ENCODE measurements around the gene NAA15. TPM values are rescaled to one million over a fixed set of nuclear protein-coding genes. Genes with fewer than 3 reads are reported as not detected.

NAA15 gene
- total and polyA plus RNA-seq, 2 donors (not counting 3 experiments of a cell fraction or from before 2014, with no cell fraction given) = 4.5 to 67.9 TPM

DNA sequence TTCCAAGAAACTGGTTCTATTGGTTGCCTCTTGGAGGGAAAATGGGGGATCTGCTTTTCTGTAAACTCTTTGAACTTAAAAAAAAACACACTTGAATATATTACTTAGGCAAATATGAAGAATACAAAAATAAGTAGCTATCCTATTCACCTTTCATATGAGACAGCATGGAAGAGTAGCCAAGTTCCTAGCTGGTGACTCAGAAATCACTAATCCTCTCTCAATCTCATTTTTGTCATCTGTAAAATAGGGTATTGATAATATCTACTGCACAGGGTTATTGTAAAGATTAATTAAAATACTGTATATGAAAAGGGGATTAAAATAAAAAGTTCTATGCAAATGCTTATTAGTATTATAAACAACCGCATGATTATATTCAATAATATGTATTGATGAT, 34.0 kb upstream of the NAA15 start:
- no peak overlapping the region for H3K27ac ChIP-seq (ENCODE audit: insufficient read depth, low read depth, low read length)
- CTCF ChIA-PET = interaction anchor here (1.0 to 2.3 kb wide), 4 partner anchors 9 to 39 kb away, joined by 3 to 23 read pairs (median 5); no protein-coding TSS in a partner anchor
- H3K4me1 ChIP-seq (ENCODE audit: control insufficient read depth, extremely low read depth, insufficient read depth, low read length) = peaks cover 14% of the 10 kb centered on the region
- no peaks in the 10 kb centered on the region for H3K9me1 ChIP-seq (replicated peaks; ENCODE audit: control insufficient read depth, extremely low read depth, insufficient read depth, low read length)
- intact Hi-C loops (cut with micrococcal nuclease) = no loop called here
- H3K4me3 ChIP-seq (replicated peaks in 1 of 3; ENCODE audit: insufficient read depth in 1 of 3, low read depth in 1 of 3, low read length in 3 of 3) = no peak overlapping the region
- no peaks in the 10 kb centered on the region for H3K27me3 ChIP-seq (ENCODE audit: control insufficient read depth in 2 of 2, insufficient read depth in 2 of 2, low read length in 2 of 2)
- POLR2A ChIA-PET = interaction anchor here (0.6 kb wide), 1 partner anchor 1028 kb away, joined by 3 read pairs; no protein-coding TSS in a partner anchor
- H3K36me3 ChIP-seq (ENCODE audit: control insufficient read depth in 2 of 2, extremely low read depth in 1 of 2, insufficient read depth in 2 of 2, low read length in 2 of 2) = no peaks in the 10 kb centered on the region
- FAIRE-seq (no peak), DNase-seq (ENCODE audit: low read depth, low spot score) (no peak)
- no peak overlapping the region for H3K4me2 ChIP-seq (ENCODE audit: insufficient read depth, low read length)
- H3K79me2 ChIP-seq (ENCODE audit: control insufficient read depth, insufficient read depth, low read length) = no peaks in the 10 kb centered on the region
- no TSS peak for BruUV-seq (replicated peaks)
- no peaks in the 10 kb centered on the region for H4K20me1 ChIP-seq (replicated peaks; ENCODE audit: control insufficient read depth, extremely low read depth, insufficient read depth, low read length)
- dilution Hi-C loops (cut with MboI; ENCODE audit: extremely low pct_ligation_motif_present, low sequenced_read_pairs) = no loop called here
- H2AFZ ChIP-seq (ENCODE audit: low read depth, low read length) = no peak overlapping the region
- no peak for TF ChIP-seq FOS (IDR thresholded peaks at IDR 0.05; ENCODE audit: borderline replicate concordance, insufficient read depth, low read length)
- no peak overlapping the region for H3K9ac ChIP-seq (replicated peaks; ENCODE audit: extremely low read depth, insufficient read depth, low read length)
- H3K9me3 ChIP-seq (replicated peaks; ENCODE audit: control insufficient read depth, insufficient read depth, low read length) = no peaks in the 10 kb centered on the region

DNA sequence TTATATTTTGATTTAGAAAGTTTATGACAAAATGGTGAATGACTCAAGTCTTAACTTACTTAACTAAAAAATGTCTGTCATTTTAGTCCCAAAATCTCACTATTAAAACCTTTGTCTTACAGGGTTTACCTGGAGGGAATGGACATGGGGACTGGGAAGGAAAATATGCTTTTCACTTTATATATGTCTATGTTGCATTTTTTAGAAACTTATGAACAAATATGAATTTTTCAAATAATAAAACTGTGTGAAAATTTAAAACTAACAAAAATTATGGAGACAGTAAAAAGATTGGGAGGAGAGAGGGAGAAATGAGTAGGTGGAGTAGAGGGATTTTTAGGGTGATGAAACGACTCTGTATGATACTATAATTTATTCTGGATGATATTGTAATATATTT, 27.5 kb upstream of the NAA15 start:
- intact Hi-C loops (cut with micrococcal nuclease) = no loop called here
- CTCF ChIA-PET = no interaction called here
- no peak for FAIRE-seq

More for the DNA sequence above, 27.5 kb upstream of the NAA15 start:
- no peaks in the 10 kb centered on the region for H3K27me3 ChIP-seq (ENCODE audit: control insufficient read depth in 2 of 2, insufficient read depth in 2 of 2, low read length in 2 of 2)
- no TSS peak for BruUV-seq (replicated peaks)
- H3K9ac ChIP-seq (replicated peaks; ENCODE audit: extremely low read depth, insufficient read depth, low read length) = no peak overlapping the region
- no peaks in the 10 kb centered on the region for H3K9me3 ChIP-seq (replicated peaks; ENCODE audit: control insufficient read depth, insufficient read depth, low read length)
- H2AFZ ChIP-seq (ENCODE audit: low read depth, low read length) = no peak overlapping the region
- no peaks in the 10 kb centered on the region for H3K79me2 ChIP-seq (ENCODE audit: control insufficient read depth, insufficient read depth, low read length)
- TF ChIP-seq EZH2 (IDR thresholded peaks at IDR 0.05; ENCODE audit: borderline replicate concordance, low read depth, low read length, severe bottlenecking) (no peak), MYC (IDR thresholded peaks at IDR 0.05; ENCODE audit: low read depth, low read length) (no peak), GATA2 (IDR thresholded peaks at IDR 0.05; ENCODE audit: insufficient read depth, insufficient read length, low read depth, low read length) (no peak), FOS (IDR thresholded peaks at IDR 0.05; ENCODE audit: borderline replicate concordance, insufficient read depth, low read length) (no peak), POLR2AphosphoS5 (IDR thresholded peaks at IDR 0.05; ENCODE audit: insufficient read depth, low read depth, low read length) (no peak), POLR2A (IDR thresholded peaks at IDR 0.05; ENCODE audit: low read depth, low read length) (no peak), JUN (IDR thresholded peaks at IDR 0.05; ENCODE audit: borderline replicate concordance, insufficient read depth, insufficient read length, low read depth) (no peak)
- TF ChIP-seq, protein P1, sequence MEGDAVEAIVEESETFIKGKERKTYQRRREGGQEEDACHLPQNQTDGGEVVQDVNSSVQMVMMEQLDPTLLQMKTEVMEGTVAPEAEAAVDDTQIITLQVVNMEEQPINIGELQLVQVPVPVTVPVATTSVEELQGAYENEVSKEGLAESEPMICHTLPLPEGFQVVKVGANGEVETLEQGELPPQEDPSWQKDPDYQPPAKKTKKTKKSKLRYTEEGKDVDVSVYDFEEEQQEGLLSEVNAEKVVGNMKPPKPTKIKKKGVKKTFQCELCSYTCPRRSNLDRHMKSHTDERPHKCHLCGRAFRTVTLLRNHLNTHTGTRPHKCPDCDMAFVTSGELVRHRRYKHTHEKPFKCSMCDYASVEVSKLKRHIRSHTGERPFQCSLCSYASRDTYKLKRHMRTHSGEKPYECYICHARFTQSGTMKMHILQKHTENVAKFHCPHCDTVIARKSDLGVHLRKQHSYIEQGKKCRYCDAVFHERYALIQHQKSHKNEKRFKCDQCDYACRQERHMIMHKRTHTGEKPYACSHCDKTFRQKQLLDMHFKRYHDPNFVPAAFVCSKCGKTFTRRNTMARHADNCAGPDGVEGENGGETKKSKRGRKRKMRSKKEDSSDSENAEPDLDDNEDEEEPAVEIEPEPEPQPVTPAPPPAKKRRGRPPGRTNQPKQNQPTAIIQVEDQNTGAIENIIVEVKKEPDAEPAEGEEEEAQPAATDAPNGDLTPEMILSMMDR (IDR thresholded peaks at IDR 0.05; ENCODE audit: extremely low read depth in 1 of 2, insufficient read depth in 1 of 2, low read depth in 1 of 2, low read length in 2 of 2) = no peak
- TF ChIP-seq, protein P2, sequence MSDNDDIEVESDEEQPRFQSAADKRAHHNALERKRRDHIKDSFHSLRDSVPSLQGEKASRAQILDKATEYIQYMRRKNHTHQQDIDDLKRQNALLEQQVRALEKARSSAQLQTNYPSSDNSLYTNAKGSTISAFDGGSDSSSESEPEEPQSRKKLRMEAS (IDR thresholded peaks at IDR 0.05; ENCODE audit: insufficient read depth, insufficient read length) = no peak
- no peaks in the 10 kb centered on the region for H4K20me1 ChIP-seq (replicated peaks; ENCODE audit: control insufficient read depth, extremely low read depth, insufficient read depth, low read length)
- no peaks in the 10 kb centered on the region for H3K36me3 ChIP-seq (ENCODE audit: control insufficient read depth in 2 of 2, extremely low read depth in 1 of 2, insufficient read depth in 2 of 2, low read length in 2 of 2)
- peaks cover under 1% of the 10 kb centered on the region for H3K4me1 ChIP-seq (ENCODE audit: control insufficient read depth, extremely low read depth, insufficient read depth, low read length)
- POLR2A ChIA-PET = no interaction called here
- H3K27ac ChIP-seq (ENCODE audit: insufficient read depth, low read depth, low read length) = no peak overlapping the region
- H3K4me3 ChIP-seq (replicated peaks in 1 of 3; ENCODE audit: insufficient read depth in 1 of 3, low read depth in 1 of 3, low read length in 3 of 3) = no peak overlapping the region
- H3K4me2 ChIP-seq (ENCODE audit: insufficient read depth, low read length) = no peak overlapping the region
- dilution Hi-C loops (cut with MboI; ENCODE audit: extremely low pct_ligation_motif_present, low sequenced_read_pairs) = no loop called here
- no peak for DNase-seq (ENCODE audit: low read depth, low spot score)
- H3K9me1 ChIP-seq (replicated peaks; ENCODE audit: control insufficient read depth, extremely low read depth, insufficient read depth, low read length) = no peaks in the 10 kb centered on the region

Data from endothelial cell of umbilical vein (primary cell).